LoVo (cell line): ENCODE data around the gene CLOCK.
"Not testable (repeated sequence)": the region's sequence is repeated elsewhere in the genome, so short reads cannot be mapped to it uniquely, and the experiment has no call there.

Source experiments
- DNase-seq: peaks from one replicate; pipeline ENCODE4 v3.0.0-alpha.2; 2016; ENCODE audit warnings: low spot score

Gene CLOCK, protein sequence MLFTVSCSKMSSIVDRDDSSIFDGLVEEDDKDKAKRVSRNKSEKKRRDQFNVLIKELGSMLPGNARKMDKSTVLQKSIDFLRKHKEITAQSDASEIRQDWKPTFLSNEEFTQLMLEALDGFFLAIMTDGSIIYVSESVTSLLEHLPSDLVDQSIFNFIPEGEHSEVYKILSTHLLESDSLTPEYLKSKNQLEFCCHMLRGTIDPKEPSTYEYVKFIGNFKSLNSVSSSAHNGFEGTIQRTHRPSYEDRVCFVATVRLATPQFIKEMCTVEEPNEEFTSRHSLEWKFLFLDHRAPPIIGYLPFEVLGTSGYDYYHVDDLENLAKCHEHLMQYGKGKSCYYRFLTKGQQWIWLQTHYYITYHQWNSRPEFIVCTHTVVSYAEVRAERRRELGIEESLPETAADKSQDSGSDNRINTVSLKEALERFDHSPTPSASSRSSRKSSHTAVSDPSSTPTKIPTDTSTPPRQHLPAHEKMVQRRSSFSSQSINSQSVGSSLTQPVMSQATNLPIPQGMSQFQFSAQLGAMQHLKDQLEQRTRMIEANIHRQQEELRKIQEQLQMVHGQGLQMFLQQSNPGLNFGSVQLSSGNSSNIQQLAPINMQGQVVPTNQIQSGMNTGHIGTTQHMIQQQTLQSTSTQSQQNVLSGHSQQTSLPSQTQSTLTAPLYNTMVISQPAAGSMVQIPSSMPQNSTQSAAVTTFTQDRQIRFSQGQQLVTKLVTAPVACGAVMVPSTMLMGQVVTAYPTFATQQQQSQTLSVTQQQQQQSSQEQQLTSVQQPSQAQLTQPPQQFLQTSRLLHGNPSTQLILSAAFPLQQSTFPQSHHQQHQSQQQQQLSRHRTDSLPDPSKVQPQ

DNA sequence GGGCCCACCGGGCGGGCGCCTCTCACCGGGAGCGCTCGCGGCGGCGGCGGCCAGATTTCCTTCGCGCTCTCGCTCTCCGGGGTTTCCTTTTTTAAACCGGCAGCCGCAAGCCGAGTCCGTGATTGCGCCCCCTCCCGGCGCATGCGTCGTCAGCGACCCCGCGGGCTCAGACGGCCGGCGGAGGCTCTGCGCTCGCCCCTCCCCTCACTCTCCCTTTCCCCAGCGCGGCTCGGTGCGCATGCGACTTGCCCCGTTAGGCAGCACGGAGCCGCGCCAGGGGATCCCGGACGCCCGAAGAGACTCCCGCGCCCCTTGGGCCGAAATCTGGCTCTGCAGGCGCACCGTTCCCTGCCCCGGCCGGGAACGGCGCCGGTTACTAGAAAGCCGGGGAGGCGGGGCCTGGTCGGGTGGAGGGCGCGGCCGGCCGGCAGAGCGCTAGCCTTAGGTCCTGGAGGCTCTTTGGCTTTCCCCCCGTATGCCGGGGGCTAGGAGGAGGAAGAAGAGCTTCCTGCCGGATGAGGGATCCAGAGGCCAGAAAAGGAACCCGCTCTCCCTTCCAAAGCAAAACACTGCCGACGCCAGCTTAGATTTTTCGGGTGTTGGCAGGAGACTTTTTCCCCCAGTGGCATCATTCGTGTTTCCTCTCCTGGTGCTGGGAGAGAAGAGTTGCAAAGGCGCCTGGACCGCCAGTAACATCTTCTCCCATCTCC, at the start of gene CLOCK:
Gene CLOCK, minus strand, starts transcription at position 154 of the 710 bp plus-strand sequence. CDS start 64,124 bp downstream, outside the sequence.
- peak; percentile 85 for DNase-seq

DNA sequence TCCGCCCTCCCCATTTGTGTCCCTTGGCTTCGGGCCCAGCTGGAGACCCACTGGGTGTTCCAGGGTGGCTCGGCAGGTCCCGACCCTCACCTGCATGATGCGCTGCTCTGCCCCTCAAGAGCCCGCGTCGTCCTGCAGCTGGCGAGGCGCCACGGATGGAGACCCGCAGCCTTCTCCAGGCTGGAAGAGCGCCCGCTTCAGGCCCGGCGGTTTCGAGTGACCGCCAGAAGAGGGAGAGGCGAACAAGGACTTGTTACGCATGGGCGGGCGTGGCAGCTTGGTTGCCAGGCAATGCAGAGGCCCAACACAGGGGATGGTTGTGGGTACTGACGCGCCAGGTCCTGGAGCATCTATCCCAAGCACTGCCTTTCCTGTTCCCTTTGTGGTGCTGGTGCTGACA, 45.3 kb upstream of the CLOCK start, which contains the start of gene PDCL2:
Gene PDCL2, minus strand, starts transcription at position 232 of the 400 bp plus-strand sequence. Its CDS starts 136 bp downstream, at position 96.
- no peak for DNase-seq

DNA sequence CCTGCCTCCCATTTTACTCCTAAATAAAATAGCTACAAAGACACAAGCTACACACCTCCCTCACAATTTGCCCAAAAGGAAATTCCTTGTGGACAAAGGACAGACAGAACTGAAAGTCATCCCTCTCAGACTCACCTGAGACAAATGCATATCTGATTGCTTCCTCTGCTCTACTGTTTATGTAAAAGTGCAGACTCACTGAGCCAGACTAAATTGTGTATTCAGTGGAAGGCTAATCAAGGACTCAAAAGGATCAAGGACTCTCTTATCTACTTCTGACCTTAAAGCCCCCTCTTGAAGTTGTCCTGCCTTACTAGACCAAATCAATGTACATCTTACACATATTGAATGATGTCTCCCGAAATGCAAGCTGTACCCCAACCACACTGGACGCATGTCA, 41.5 kb upstream of the CLOCK start:
- DNase-seq: no peak

DNA sequence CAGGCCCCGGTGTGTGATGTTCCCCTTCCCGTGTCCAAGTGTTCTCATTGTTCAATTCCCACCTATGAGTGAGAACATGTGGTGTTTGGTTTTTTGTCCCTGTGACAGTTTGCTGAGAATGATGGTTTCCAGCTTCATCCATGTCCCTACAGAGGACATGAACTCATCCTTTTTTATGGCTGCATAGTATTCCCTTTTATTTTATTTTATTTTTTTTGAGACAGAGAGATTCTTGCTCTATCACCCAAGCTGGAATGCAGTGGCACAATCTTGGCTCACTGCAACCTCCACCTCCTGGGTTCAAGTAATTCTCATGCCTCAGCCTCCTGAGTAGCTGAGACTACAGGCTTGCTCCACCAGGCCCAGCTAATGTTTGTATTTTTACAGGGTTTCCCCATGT, 36.1 kb upstream of the CLOCK start:
- DNase-seq: not testable (repeated sequence)

DNA sequence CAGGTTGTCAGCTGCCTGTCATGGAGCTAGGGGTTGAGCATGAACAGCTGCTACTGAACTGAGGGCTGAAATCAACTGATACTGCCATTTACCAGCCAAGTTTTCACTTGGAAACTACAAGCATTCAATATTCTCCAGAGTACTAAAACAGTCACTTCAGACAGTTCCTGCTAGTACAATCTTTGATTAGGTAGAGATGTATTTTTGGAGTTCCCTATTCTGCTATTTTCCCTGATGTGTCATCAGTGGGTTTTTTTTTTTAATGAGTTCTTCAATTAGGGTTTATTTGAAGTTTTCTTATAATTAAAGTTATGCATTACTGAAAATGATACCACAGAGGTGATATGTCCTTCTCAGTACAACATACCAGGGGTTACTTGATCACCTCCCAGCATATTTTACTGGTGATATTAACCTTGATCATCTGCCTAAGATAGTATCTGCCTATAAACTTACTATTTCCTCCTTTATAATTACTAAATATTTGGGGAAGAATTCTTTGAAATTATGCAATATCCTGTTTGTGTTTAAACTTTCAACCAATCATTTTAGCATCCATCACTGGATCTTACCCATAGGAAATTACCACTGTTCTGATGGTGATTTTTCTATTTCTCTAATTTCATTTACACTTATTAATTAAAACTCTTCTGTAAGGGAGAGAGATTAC, 31.8 kb upstream of the CLOCK start:
- DNase-seq: no peak

DNA sequence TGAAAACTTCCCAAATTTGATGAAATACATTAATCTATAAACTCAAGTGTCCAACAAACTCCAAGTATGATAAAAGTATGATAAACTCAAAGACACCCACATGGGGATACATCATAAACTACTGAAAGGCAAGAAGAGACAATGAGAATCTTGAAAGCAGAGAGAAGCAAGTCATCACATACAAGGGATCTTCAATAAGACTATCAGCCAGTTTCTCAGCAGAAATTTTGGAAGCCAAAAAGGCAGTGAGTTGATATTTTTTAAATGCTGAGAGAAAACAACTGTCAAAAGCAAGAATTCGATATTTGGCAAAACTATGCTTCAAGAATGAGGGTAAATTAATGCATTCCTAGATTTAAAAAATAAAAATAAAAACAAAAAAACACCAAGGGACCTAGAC, 28.8 kb upstream of the CLOCK start:
- no peak for DNase-seq

DNA sequence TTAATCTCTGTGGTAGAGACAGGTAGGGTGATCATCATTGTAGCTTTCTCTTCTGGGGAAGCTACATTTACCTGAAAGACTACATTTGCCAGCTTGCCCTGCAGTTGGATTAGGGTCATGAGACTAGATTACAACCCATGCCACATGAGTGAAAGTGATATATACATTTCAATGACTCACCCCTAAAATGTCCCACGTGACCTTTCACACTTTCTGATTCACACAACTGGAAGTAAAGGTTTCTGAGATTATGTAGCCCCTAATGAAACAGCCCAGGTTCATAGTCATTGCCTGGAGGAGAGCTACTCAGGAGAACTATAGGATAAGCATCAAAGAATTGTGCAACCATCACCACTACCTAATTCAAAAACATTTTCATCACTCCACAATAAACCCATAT, 27.5 kb upstream of the CLOCK start:
- no peak for DNase-seq

DNA sequence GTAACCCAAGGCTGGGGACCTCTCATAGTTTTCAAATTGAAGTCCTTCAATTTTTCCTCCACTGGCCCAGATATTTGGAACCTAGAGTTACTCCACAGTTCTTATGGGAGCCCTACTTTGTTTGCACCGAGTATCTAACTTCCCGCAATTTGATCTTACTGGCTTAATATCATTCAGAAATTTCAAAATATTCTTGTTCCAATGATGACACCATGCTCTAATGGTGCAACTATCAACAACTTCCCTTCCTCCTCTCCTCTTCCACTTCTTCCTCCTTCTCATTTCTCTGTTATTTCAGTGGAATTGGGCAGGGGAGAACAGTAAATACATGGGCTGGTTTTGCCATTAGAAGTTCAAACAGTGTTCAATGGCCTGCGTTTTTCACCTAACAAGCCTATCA, 25.1 kb upstream of the CLOCK start:
- DNase-seq: no peak

DNA sequence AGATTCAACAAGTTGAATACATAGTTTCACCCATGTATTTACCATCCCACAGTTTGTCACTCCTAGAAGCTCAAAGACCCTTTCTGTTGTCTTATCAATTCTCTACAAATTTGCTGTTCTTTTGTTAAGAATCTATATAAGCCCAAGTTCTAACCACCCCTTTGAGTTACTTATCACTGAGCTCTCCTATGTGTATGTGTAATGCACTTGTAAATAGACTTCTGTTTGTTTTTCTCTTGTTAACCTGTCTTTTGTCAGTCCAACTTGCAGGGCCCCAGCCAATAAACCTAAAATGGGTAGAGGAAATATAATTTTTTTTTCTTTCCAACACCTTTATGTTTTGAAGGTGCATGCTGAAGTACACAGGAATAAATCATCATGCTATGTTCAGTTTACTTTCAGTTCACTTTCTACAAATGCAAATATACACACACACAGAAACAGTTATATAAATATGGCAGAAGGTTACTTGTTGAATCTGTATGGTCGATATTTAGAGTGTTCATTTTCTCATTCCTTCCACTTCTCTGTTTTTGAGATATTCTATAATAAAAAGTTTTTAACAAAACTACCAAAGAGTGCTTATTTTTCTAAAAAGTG, 22.3 kb upstream of the CLOCK start:
- DNase-seq: no peak

DNA sequence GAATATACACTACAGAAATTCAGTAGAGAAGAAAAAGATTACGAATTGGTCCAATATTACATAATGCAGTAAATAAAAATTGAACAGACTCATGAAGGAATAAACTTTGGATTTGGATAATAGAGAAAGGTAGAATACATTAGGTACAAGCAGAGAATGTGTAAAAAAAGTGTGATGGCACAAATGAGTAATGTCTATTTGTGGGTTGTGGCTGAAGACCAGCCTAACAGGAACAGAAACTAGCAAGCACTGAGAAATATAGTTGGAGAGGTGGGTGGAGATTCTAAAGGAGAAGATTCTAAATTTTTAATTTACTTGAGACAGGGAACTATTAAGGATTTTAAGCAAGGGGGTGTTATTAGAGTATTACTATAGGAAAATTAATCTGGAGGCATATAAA, 15.2 kb upstream of the CLOCK start:
- DNase-seq: no peak

DNA sequence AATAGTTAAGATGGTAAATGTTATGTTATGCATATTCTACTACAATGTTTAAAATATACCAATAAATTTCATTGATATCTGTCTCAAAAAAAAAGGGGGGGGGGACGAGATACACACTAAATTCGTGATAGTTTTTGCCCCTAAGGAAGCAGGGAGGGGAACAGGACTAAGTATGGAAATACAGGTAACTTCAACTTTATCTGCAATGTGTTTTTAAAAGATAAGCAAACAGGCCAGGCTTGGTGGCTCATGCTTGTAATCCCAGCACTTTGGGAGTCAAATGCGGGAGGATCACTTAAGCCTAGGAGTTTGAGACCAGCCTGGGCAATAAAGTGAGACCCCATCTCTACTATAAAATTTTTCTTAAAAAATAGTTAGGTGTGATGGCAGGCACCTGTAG, 13.4 kb upstream of the CLOCK start:
- no peak for DNase-seq

DNA sequence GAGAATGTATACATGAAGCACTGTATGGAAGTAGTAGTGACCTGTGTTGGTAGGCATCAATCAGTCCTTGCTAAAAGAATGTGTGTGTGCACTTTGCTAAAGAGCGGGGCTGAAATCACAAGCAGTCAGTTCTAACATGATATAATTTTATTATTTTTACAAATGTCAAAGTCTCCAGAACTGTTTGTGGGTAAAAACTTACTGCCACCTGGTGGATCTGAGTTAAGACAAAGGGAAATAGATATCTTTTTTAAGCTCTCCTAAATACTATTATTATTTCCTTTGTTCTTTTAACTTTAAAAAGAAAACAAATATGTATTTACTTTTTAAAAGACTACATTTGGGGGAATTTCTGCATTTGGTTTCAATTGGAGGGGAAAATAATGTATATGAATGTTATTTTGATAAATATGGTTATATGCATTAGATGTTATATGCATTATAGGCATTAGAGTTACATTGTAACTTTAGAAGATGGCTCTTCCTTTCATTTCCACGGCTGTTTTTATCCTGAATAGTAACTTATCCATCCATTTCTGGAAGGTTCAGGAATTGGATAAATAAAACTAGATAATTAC, 7.8 kb upstream of the CLOCK start:
- no peak for DNase-seq

DNA sequence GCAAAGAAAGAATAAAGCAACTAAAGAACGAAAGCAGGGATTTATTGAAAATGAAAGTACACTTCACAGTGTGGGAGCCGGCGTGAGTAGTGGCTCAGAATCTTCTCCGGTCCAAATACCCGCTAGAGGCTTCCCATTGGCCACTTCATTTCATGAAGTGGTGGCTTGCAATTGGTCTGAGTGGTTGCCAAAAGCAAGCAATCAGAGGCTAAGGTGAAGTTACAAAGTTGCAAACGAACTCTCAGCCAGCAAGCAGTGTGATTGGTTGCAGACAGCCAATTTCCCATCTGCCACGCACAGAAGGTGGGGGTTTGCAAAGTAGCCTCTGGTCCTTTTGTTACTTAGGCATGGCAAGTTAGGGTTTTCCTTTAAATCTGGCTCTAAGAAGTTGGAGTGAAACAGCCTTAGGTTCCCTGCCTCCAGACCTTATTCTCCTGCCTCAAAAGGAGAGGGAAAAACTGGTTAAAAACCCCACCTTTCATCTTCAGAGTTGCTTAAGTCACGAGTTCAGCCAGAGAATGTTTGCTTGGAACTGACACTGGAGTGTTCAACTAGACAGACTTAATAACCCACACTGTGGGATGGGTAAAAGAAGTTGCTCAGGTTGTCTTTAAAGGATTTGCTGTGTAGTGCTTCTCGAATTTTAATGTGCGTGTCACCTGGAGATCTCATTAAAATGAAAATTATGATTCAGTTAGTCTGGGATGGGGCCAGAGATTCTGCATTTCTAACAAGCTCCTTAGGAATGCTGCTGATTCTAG, 6.9 kb upstream of the CLOCK start:
- peak; percentile 64 for DNase-seq

DNA sequence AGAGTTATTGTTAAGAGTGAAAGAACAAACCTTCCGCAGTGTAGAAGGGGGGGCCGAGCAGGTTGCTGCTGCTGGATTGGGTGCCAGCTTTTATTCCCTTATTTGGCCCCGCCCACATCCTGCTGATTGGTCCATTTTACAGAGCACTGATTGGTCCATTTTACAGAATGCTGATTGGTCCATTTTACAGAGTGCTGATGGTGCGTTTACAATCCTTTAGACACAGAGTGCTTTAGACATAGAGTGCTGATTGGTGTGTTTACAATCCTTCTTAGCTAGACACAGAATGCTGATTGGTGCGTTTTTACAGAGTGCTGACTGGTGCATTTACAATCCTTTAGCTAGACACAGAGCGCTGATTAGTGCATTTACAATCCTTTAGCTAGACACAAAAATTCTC, 5.3 kb upstream of the CLOCK start:
- not testable (repeated sequence) for DNase-seq

DNA sequence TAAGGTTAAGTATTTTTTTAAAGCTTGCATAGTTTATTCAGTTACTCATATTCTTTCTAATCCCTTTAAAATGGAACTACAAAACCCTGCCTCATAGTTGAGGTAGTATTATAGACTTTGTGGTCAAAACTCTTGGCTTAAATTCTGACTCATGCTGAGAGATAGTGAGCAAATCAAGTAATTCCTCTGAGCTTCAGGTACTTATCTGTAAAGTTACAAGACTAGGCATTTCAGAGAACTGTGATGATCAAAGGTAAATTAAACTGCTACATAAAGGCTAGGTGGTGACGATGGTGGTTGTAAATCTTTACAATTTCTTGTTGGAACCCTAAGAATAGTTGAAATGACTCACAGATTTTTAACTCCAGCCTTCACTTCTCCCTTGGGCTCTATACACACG, 3.2 kb upstream of the CLOCK start:
- peak; percentile 93 for DNase-seq

DNA sequence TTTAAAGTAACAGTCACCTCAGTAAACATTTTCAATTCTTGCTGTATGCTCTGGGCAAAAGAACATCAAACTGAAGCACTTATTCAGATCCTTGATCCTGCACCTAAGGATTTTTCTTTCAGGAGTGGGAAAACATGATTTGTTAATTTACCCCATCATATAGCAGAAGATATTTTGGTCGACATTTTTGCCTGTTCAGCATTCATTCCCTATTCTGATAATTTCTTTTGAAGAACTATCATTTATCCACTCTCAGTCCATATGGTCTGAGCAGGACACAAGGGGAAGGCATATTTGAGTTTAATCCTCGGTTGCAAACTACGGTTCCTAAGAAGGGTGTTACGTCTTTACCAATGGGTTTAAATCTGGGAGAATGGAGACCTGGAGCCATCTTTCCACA, 1.2 kb upstream of the CLOCK start:
- no peak for DNase-seq

DNA sequence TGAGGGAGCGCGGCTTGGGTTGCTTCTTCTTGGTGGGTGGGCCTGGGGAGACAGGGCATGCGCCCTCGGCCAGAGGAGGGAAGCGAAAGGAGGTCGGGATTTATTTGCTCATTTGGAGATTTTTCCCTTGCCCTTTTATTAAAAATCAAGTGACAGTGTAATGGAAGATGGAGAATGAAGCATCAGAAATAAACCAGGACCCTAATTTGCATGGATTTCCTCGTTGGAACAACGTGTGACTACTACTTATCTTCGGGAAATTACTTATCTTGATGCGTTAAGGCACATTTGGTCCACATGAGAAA, 709 bp upstream of the CLOCK start:
- DNase-seq: no peak

DNA sequence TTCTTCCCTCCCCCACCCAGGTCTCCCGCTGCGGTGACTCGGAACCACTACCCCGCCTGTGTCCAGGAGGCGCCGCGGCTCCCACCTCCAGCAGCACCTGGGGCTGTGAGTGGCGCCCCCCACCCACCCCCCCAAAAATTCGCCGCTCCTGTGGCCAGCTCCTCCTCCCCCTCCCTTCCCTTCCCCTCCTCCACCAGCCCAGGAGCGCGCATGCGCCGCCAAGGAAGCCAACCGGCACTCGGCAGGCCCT, 278 bp downstream of the CLOCK start:
- no peak for DNase-seq

DNA sequence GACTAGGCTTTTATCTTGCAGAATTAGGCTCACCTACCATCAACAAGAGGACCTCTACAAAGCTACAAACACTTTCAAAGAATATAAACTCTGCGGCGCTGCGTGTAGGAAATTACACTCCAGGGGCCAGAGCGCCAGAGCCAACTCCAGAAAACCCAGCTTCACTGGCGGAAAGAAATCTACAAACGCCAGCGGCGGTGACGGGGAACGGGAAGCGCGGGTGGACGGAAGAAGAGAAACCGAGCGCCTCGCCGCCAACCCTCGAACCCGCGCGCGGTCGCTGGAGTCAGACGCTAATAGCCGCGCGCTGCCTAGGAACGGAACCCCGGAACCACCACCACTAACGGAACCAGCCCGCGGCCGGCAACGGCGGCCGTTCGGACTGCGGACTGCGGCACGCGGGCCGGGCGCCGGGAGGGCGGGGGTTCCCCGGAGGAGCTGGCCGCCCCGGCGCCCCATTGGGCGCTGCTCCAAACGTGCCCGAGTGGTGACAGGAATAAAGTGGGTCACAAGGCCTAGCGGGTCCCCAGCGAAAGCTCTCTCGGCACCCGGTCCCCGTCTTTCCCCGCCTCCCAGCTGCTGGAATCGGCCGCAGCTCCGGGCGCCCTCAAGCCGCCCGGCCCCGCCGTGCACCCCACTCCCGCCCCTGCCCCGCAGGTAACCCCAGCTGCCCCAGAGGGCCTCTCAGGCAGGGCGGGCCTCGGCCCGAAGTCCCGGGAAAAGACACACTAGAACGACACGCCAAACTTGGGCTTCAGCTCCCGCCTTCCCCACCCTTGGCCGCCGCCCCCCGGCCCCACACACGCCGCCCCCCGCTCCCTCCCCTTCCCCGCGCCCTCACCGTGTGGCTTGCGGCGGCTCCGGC, 836 bp downstream of the CLOCK start:
- peak; percentile 58 for DNase-seq

DNA sequence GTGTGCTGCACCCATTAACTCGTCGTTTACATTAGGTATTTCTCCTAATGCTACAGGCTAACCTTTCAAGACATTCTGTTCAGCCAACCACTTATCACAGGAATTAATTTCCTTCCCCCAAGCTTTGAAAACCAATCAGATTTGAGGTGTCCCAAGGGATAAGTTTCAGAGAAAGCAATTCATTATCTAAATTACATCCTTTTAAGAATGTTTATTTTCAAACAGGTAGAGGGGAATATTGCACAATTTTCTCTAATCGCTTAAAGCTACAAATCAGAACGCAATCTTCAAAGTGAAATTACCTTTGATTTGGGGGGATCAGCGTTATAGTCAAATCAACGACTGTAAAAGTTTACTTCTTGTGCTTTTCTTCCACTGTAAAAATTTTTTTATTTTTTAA, 1.6 kb downstream of the CLOCK start:
- peak; percentile 38 for DNase-seq
